ENCODE measurements around the gene TMEM11. TPM values are rescaled to one million over a fixed set of nuclear protein-coding genes. Genes with fewer than 3 reads are reported as not detected.

The TMEM11 gene, protein sequence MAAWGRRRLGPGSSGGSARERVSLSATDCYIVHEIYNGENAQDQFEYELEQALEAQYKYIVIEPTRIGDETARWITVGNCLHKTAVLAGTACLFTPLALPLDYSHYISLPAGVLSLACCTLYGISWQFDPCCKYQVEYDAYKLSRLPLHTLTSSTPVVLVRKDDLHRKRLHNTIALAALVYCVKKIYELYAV
- polyA plus RNA-seq (2013, experiment 1 of 2; ENCODE audit: insufficient read length) = 31.0 TPM
- 28.6 TPM for polyA plus RNA-seq (2013, experiment 2 of 2; ENCODE audit: insufficient read length)

GRCh38 chr17:21214015-21214776, at the start of gene TMEM11:
TMEM11 (minus strand) TSS chr17:21214161; CDS start chr17:21214152, 9 bp downstream.
- peak; percentile 95 for DNase-seq

GRCh38 chr17:21263376-21263775, 49.4 kb upstream of the TMEM11 start:
- DNase-seq = no peak

DNA sequence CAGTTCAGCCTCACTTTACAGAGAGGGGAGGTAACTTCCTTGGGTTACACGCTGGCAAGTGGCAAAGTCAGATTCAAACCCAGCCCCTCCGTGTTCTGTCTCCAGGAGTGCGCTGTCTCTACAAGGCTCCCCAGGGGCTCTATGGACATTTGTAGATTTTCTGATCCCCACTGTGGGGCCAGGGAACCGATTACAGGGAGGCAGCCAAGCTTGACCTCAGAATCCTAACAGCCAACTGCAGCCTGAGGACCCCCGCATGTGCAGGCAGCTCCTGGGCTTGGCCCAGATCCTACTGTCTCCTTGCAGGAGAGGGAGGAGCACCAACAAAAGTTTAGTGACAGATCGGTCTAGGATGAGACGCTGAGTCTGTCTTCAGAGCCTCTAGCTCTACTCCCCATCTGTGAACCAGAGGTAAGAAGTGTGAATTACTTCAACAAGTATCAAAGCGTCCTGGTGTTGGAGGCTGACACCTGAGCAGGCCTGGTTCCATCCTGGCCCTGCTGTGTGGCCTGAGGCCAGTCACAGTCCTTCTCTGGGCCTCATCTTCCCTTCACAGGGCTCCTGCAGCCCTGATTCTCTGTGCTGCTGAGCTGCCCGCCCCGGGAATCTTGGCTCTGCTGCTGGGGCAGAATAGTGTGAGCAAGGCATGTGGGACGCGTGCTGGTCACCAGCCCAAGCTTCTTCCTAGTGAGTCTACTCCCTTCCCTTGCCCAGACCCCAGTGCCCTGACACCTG, 48.5 kb upstream of the TMEM11 start:
- DNase-seq = no peak

DNA sequence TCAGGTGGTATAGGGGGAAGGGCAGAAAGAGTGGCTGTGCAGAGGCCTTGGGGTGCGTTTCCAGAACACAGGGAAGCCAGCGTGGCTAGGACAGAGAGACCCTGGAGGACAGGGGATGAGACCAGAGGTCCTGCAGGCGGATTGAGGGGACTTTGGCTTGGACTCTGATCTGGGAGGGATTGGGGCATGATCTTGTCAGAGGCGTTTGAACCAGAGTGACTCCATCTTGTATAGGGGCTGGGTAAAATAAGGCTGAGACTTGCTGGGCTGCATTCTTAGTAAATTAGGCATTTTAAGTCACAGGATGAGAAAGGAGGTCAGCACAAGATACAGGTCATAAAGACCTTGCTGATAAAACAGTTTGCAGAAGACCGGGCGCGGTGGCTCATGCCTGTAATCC, 44.6 kb upstream of the TMEM11 start:
- DNase-seq = no peak

DNA sequence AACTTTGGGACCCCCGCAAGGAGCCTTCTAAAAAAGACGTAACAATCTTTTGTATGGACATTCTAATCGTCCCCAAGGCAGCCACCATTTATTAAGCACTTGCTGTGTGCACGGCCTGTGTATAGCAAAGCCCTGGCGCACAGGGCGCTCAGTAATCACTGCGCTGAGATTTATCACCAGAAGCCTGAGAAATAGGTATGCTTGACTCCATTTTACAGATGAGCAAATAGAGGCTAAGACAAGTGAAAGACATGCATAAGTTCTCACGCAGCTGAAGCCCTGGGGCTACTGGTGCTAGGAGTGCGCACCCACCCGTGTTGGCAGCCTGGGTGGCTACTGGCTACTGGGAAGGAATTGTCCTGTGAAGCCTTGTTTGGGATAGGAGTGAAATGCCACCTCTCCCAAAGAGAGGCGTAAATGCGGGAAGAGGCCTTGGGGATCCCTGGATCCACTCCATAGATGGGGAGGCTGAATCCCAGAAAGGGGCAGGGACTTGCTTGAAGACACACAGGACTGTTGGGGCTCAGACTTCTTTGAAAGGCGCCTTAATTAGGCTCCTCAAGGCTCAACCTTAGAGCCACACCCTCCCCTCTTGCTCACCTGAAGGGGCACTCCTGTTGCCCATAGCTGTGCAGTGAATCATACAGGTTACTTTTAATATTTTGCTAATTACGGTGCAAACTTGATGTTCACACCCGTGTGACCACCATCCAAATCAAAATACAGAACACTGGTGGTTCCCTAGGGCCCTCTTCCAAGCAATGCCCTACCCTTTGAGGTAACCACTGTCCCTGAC, 39.9 kb upstream of the TMEM11 start:
- no peak for DNase-seq

GRCh38 chr17:21252796-21253645, 39.1 kb upstream of the TMEM11 start, which contains the start of gene NATD1:
NATD1 (minus strand) TSS chr17:21253410; CDS start chr17:21253264, 146 bp downstream.
- DNase-seq = peak; percentile 83

DNA sequence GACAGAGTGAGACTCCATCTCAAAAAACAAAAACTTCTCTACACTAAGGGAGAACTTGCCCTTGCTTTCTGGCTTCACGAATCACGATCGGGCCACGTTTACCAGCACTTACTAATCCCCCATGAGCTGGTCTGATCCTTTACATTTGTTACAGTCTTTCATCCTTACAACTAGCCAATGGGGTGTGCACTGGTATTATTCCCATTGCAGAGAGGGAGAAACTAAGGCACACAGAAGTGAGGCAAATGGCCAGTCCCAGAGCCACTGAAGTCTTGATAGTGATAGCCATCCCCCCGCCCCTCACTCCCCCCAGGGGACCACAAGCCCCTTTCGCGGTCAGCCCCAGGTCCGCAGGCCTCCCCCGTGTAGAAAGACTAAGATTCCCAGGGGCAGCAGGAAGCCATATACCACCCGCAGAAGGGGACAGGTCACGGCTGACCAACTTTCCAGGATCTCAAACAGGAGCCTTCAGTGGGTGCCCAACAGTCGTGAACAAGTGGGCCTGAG, 38.4 kb upstream of the TMEM11 start:
- no peak for DNase-seq

DNA sequence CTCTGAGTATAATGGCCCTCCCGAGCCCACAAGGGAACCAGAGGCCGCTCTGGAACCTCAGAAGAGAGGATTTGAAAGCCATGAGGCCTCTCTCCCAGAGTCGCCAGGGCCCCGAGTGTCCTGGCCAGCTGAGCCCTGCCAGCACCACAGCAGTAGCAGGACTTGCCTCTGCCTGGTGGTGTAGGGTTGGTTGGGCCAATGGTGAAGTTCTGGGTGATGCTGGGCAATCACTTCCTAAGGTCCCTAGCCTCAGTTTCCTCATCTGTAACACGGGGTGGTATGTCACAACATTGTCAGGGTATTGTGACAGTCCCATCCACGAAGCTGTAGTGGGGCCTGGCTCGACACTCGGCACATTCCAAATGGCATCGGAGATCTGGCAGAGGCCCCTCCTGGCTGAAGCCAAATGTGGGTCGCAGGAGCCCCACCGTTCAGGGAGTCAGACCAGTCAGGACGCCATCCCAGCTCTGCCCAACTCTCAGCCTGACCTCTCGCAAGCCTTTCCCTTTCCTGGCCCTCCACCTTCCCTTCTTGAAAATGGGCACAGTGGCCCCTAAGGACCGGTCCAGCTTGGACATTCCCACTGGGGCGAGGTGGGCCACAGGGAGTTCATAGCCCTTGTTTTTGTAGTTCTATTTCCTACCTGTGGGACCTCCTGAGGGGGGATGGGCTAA, 37.5 kb upstream of the TMEM11 start:
- no peak for DNase-seq

DNA sequence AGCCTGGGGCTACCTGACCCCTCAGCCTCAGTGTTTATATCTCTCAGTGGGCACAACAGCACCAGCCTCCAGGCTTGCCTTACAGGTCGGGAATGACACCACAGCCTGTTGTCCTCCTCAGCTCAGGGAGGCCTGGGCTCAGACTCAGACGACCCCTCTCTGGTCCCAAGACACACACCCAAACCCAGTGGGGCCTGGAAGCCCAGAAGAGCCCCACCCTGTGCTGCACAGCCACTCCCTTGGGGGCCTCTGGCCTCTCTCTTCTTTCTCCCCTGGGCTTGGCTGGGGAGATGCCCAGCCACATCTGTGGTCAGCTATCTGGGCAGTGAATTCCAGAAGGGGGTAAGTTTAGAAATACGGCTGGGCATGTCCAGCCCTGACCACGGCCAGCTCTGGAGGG, 36.9 kb upstream of the TMEM11 start:
- no peak for DNase-seq

GRCh38 chr17:21249920-21250703, 36.2 kb upstream of the TMEM11 start:
- DNase-seq = no peak

DNA sequence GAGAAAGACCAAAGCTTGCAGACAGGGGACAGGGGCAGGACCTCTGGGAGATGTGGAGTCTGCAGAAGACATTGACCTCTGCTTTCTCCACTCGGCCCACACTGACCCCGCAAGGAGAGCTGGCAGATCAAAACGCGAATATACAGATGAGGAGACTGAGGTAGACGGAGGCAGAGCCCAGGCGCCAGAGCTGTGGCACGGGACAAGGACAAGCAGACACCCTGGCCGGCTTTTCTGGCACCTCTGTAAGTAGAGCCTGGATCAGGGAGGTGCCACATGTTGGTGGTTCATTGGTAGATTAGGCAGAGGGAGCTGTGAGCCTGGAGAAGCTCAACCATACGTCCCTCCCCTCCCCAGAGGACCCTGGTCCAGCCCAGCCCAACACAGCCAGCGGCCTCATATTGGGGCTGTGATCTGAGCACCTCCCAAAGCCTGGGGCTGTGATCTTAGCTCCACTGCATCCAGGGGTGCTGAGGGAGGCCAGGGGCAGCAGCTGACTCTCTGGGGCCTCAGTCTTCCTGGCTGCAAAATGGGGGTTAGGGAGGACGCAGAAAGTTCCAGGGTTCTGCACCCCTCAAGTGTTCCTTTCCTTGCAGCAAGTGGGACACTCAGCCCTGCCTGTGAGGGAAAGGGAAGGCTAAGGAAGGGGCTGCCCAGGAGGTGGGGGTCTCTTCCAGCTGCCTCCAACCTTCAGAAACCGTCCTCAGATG, 35.3 kb upstream of the TMEM11 start:
- DNase-seq = no peak

DNA sequence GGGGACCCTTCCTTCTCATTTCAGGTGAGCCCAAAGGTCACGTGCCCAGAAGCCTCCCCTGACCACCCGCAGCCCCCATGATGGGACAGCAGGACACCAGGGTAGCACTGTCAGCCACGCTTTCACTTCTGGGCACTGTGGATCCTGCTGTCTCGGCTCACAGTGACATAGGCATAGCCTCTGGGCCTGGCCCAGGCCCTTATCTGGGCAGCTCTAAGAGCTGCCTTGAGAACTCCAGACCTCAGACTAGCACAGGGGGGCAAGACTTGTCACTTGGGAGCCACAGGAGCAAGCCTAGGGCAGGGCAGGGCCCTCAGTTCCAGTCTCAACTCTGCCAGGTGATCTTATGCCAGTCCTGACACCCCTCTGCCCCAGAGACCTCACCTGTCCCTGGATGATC, 34.5 kb upstream of the TMEM11 start:
- DNase-seq = no peak

DNA sequence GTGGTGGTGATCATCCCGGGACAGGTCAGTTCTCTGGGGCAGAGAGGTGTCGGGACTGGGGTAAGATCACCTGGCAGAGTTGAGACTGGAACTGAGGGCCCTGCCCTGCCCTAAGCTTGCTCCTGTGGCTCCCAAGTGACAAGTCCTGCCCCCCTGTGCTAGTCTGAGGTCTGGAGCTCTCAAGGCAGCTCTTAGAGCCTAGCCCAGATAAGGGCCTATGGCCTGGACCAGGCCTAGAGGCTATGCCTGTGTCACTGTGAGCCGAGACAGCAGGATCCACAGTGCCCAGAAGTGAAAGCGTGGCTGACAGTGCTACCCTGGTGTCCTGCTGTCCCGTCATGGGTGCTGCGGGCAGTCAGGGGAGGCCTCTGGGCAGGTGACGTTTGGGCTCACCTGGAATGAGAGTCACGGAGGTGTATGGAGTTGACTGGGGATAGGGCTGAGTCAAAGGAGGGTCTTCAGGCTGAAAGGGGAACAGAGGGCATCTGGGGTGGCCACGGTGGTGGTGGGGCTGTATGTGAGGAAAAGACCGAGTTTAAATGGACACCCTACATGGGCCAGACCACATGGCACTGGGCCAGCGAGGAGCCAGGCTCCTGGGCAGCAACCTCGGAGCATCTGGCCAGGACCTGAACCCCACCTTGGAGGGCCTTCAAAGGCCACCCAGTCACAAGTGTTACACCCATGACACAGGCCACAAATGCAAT, 33.7 kb upstream of the TMEM11 start:
- no peak for DNase-seq

DNA sequence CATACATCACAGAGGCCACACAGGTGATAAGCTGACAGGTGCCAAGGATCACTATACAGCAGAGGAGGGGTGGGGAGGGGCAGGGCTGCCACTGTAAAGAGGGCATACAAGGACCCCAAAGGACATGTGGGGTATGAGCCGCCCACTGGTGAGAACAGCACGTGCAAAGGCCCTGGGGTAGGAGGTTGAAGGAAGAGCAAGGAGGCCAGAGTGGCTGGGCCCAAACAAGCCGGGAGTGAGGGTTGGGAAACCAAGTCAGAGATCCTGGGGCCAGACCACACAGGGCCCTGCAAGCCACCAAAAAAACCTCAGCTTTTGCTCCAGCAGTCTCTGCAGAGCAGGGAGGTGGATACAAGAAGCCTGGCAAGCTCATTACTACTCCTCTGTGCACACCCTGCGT, 32.7 kb upstream of the TMEM11 start:
- DNase-seq = no peak

DNA sequence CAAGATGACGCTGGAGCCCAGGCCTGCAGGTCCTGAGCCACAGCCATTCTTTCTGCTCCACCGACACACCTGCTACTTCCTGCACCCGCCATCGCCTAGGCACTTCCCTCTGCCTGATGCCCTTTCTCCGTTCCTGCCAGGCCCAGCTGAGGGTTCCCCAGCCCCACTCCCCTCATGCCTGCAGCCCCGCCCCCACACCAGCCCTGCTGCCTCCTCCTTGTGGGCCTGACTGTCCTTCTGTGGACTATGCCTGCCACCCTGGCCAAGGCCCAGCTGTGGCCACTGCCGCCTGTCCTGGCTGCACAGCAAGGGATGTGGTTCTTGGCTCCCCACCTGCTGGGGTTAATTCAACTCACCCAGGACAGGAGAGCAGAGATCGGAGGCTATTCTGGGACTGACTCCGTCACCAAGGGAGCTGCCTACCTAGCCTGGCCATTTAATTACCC, 31.7 kb upstream of the TMEM11 start:
- DNase-seq = no peak

DNA sequence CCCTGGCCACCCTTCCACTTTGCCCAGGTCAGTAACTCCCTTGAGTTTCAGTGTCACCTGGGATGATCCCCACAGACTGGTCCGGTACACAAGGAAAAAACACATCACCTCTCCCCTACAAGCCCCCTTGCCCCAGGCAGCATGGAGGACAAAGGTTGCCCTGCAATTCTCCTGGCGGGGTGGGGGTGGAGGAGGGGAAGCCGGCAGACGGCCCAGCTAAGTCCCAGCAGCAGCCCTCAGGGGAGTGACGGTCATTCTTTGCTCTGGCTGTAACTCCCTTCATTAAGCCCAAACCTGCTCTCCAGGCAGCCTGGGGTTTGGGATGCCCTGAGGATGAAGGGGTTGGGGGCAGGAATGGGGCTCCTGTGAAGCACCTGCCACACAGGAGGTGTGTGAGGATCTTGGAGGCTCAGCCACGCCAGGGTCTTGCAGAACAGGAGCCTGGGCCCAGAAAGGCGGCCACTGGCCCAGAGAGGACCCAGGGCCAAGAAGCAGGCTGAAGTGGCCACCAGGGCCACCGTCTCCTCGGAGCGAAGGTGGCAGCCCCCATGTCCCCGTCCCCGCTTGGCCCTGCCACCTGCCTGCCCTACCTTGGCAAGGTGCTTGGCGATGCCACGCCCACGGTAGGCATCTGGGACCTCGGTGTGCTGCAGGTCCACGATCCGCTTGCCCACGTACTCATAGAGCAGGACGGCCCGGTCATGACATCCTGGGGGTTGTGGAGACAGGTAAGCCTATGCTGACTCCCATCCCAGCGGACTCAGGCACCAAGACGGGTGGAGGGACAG, 29.7 kb upstream of the TMEM11 start:
- DNase-seq = no peak

DNA sequence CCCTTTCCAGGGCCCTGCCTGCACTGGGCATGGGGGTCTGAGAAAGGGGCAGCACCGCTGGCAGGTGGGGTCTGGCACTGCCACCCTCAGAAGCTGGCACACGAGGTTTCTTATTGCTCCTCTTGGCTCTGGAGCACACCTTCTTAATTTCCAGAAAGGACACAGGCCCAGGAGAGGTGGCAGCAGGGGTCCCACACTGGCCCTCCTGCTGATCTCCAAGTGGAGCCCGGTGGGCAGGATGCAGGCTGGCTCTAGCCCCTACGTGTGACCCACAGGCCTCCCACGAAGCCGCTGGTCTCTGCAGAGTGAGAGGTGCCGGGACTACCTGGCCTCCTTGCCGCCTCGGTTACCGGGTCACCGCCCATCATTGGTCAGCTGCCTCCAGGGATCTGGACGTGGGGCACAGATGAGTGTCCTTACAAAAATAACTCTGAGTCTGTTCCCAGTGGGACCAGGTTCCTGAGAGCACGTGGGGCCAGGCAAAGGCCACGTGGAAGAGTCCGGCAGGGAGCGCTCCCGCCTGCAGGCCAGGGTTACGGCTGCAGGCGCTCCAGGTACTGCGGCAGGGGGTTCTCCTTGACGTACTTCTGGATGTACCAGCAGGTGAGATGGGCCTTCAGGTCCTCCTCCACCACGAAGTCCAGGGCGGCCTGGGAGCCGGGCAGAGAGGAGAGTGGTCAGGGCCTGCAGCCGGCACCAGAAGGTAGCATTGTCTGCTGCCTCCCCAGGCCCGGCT, 29.0 kb upstream of the TMEM11 start:
- no peak for DNase-seq
